Skin epidermis (tissue), 12 donors: ENCODE results near the gene POM121L12.

Experiments
- H3K27ac ChIP-seq, 21 experiments: fragments of 200-600 bp; sonication (generic) in 11 of 21; one replicate each; pipeline ENCODE4 v1.5.0; 2020; ENCODE audit warnings: mild to moderate bottlenecking in 3 of 21, inconsistent platforms in 2 of 21, moderate library complexity in 2 of 21
- H3K4me3 ChIP-seq, 7 experiments: fragments of 200-600 bp; sonication (generic) in 2 of 7; one replicate each; pipeline ENCODE4 v1.5.0; 2020; ENCODE audit warnings: inconsistent platforms in 2 of 7, mild to moderate bottlenecking in 2 of 7, moderate library complexity in 1 of 7

Gene POM121L12

GRCh38 chr7:53035499-53036412 is at the start of gene POM121L12:
Gene POM121L12 (plus strand): TSS chr7:53035633. CDS start chr7:53035672, 39 bp downstream.
- H3K27ac ChIP-seq, result no peak within 1 kb of the TSS
- no peak within 1 kb of the TSS for H3K4me3 ChIP-seq

- Histone ChIP-seq H3K4me3 (no peak overlapping the region), H3K27ac (no peak overlapping the region)
These were observed 43.4 kb upstream of the POM121L12 start for GRCh38 chr7:52992001-52992400.

GRCh38 chr7:52992479-52993162 is 42.8 kb upstream of the POM121L12 start:
- H3K4me3 ChIP-seq, result no peak overlapping the region
- no peak overlapping the region for H3K27ac ChIP-seq

GRCh38 chr7:52995676-52996075 is 39.8 kb upstream of the POM121L12 start:
- Histone ChIP-seq H3K4me3 (no peak overlapping the region), H3K27ac (no peak overlapping the region)

GRCh38 chr7:53001221-53001620 is 34.2 kb upstream of the POM121L12 start:
- no peak overlapping the region for H3K4me3 ChIP-seq
- H3K27ac ChIP-seq, result no peak overlapping the region

- Histone ChIP-seq H3K4me3 (no peak overlapping the region), H3K27ac (no peak overlapping the region)
These were observed 33.0 kb upstream of the POM121L12 start for GRCh38 chr7:53002389-53002788.

GRCh38 chr7:53003653-53004445 is 31.6 kb upstream of the POM121L12 start:
- Histone ChIP-seq H3K27ac (no peak overlapping the region), H3K4me3 (no peak overlapping the region)

- Histone ChIP-seq H3K4me3 (no peak overlapping the region), H3K27ac (no peak overlapping the region)
These were observed 21.5 kb upstream of the POM121L12 start for GRCh38 chr7:53013925-53014324.

GRCh38 chr7:53015463-53015862 is 20.0 kb upstream of the POM121L12 start:
- Histone ChIP-seq H3K27ac (no peak overlapping the region), H3K4me3 (no peak overlapping the region)

GRCh38 chr7:53022893-53023292 is 12.5 kb upstream of the POM121L12 start:
- Histone ChIP-seq H3K27ac (no peak overlapping the region), H3K4me3 (no peak overlapping the region)

- no peak overlapping the region for H3K27ac ChIP-seq
These were observed 13.2 kb downstream of the POM121L12 start for GRCh38 chr7:53048638-53049037.

GRCh38 chr7:53050433-53050832 is 15.0 kb downstream of the POM121L12 start:
- H3K4me3 ChIP-seq, result no peak overlapping the region
- no peak overlapping the region for H3K27ac ChIP-seq

More at GRCh38 chr7:53048638-53049037, 13.2 kb downstream of the POM121L12 start:
- H3K4me3 ChIP-seq, result no peak overlapping the region

- Histone ChIP-seq H3K27ac (no peak overlapping the region), H3K4me3 (no peak overlapping the region)
These were observed 24.2 kb downstream of the POM121L12 start for GRCh38 chr7:53059591-53059990.

GRCh38 chr7:53060066-53060465 is 24.6 kb downstream of the POM121L12 start:
- Histone ChIP-seq H3K4me3 (no peak overlapping the region), H3K27ac (no peak overlapping the region)

- no peak overlapping the region for H3K27ac ChIP-seq
- H3K4me3 ChIP-seq, result no peak overlapping the region
These were observed 27.4 kb downstream of the POM121L12 start for GRCh38 chr7:53062796-53063195.

- Histone ChIP-seq H3K27ac (no peak overlapping the region), H3K4me3 (no peak overlapping the region)
These were observed 33.2 kb downstream of the POM121L12 start for GRCh38 chr7:53068673-53069072.

- H3K4me3 ChIP-seq, result no peak overlapping the region
- no peak overlapping the region for H3K27ac ChIP-seq
These were observed 35.5 kb downstream of the POM121L12 start for GRCh38 chr7:53070883-53071282.
